ENCODE results near the gene PCK1. TPM values are rescaled to one million over a fixed set of nuclear protein-coding genes. Genes with fewer than 3 reads are reported as not detected.
A peak's percentile ranks its signal among the peaks of the same experiment; 100 is the strongest.

The PCK1 gene
- total and polyA plus RNA-seq, 2 of the 13 experiments (the other 11 are each of a cell fraction or from before 2014, with no cell fraction given) = 6.5 to 12.6 TPM

GRCh38 chr20:57545927-57546662, 14.8 kb upstream of the PCK1 start (continued):
- TF ChIP-seq CREM (IDR thresholded peaks at IDR 0.05) = no peak
- TF ChIP-seq CREM (CRISPR knock-in tag; IDR thresholded peaks at IDR 0.05) = no peak
- no peak for TF ChIP-seq SPEN (CRISPR knock-in tag; IDR thresholded peaks at IDR 0.05; ENCODE audit: low read depth)
- TF ChIP-seq RBFOX2 (IDR thresholded peaks at IDR 0.05; ENCODE audit: low read depth, low read length) = no peak
- 0 out of 2 replicates have a peak, but pooled peaks have one; percentile 22 for TF ChIP-seq HNF1B (CRISPR knock-in tag; IDR thresholded peaks at IDR 0.05)
- peak; percentile 55; the same call in 1 of the 2 replicates for TF ChIP-seq HIC2 (CRISPR knock-in tag; IDR thresholded peaks at IDR 0.05; ENCODE audit: low read depth)
- no peak for TF ChIP-seq CCDC6 (CRISPR knock-in tag; IDR thresholded peaks at IDR 0.05)
- no peak for TF ChIP-seq MBD4 (IDR thresholded peaks at IDR 0.05; ENCODE audit: borderline replicate concordance, low read length)
- TF ChIP-seq KDM1A (CRISPR knock-in tag; IDR thresholded peaks at IDR 0.05) = no peak
- peak; percentile 12; the same call in 1 of the 2 replicates for TF ChIP-seq MAX (IDR thresholded peaks at IDR 0.05)
- no peak for TF ChIP-seq ZNF33B (CRISPR knock-in tag; IDR thresholded peaks at IDR 0.05)
- TF ChIP-seq SALL1 (CRISPR knock-in tag; IDR thresholded peaks at IDR 0.05) = peak; percentile 32
- peak; percentile 38 for TF ChIP-seq ZNF687 (CRISPR knock-in tag; IDR thresholded peaks at IDR 0.05)
- no peak for TF ChIP-seq HNF4G (IDR thresholded peaks at IDR 0.05; ENCODE audit: borderline replicate concordance, low read depth, low read length)
- TF ChIP-seq HNF4G (CRISPR knock-in tag; IDR thresholded peaks at IDR 0.05; ENCODE audit: borderline replicate concordance, low read depth) = no peak
